ENCODE data around the gene GARNL3.

GARNL3 gene

GRCh38 chr9:127313042-127313560 lies 48.5 kb downstream of the GARNL3 start:
- DNase-seq = no peak

GRCh38 chr9:127314911-127315310 lies 50.3 kb downstream of the GARNL3 start:
- DNase-seq = no peak

GRCh38 chr9:127316586-127317323 lies 52.2 kb downstream of the GARNL3 start:
- DNase-seq = no peak

- DNase-seq = no peak
Observed at GRCh38 chr9:127318651-127319167, 54.1 kb downstream of the GARNL3 start.

- no peak for DNase-seq
Observed at GRCh38 chr9:127319366-127320114, 55.0 kb downstream of the GARNL3 start.

GRCh38 chr9:127320115-127320378 lies 55.5 kb downstream of the GARNL3 start:
- no peak for DNase-seq

GRCh38 chr9:127323393-127323792 lies 58.8 kb downstream of the GARNL3 start:
- DNase-seq = no peak

GRCh38 chr9:127330501-127330900 lies 65.9 kb downstream of the GARNL3 start:
- DNase-seq = no peak

GRCh38 chr9:127333221-127334064 lies 68.9 kb downstream of the GARNL3 start:
- no peak for DNase-seq

GRCh38 chr9:127334725-127335124 lies 70.2 kb downstream of the GARNL3 start:
- DNase-seq = peak; percentile 13

- no peak for DNase-seq
Observed at GRCh38 chr9:127336086-127336485, 71.5 kb downstream of the GARNL3 start.

- no peak for DNase-seq
Observed at GRCh38 chr9:127336506-127337352, 72.2 kb downstream of the GARNL3 start.

- no peak for DNase-seq
Observed at GRCh38 chr9:127340721-127341120, 76.1 kb downstream of the GARNL3 start.

- no peak for DNase-seq
Observed at GRCh38 chr9:127341152-127341551, 76.6 kb downstream of the GARNL3 start.

GRCh38 chr9:127344368-127345000 lies 79.9 kb downstream of the GARNL3 start:
- no peak for DNase-seq

GRCh38 chr9:127345566-127345965 lies 81.0 kb downstream of the GARNL3 start:
- DNase-seq = no peak

- DNase-seq = no peak
Observed at GRCh38 chr9:127346584-127346983, 82.0 kb downstream of the GARNL3 start.

- peak; percentile 15 for DNase-seq
Observed at GRCh38 chr9:127347831-127348776, 83.5 kb downstream of the GARNL3 start.

GRCh38 chr9:127349483-127350113 lies 85.0 kb downstream of the GARNL3 start:
- no peak for DNase-seq
